ENCODE results near the gene KRTAP4-7.

- no peak for TF ChIP-seq POLR2A (IDR thresholded peaks at IDR 0.05; ENCODE audit: low read length)
- TF ChIP-seq SMC3 (IDR thresholded peaks at IDR 0.05): no peak
- TF ChIP-seq EP300 (IDR thresholded peaks at IDR 0.05): no peak
- TF ChIP-seq HMGXB4 (CRISPR knock-in tag; IDR thresholded peaks at IDR 0.05; ENCODE audit: borderline replicate concordance): no peak
- TF ChIP-seq CTCF (IDR thresholded peaks at IDR 0.05): no peak
Measured at GRCh38 chr17:41057547-41057946, 26.4 kb upstream of the KRTAP4-7 start.
